MM.1S (cell line): ENCODE data around the gene ZBTB17.

Source experiments
- CTCF ChIP-seq: fragments of 300-600 bp; sonication (generic); IDR thresholded peaks from 2 replicates; pipeline ENCODE4 v1.5.1; 2016; ENCODE audit warnings: antibody characterized with exemption, low read length, mixed read lengths
- EZH2 ChIP-seq: fragments of 300-600 bp; sonication (generic); optimal IDR thresholded peaks from 2 replicates; pipeline ENCODE3; 2017; ENCODE audit warnings: low read depth, mild to moderate bottlenecking, antibody characterized with exemption, low read length, mixed read lengths
- EZH2phosphoT487 ChIP-seq: fragments of 300-600 bp; sonication (generic); IDR thresholded peaks from 2 replicates; pipeline ENCODE4 v1.6.1; 2018; ENCODE audit warnings: antibody characterized with exemption, low read length

GRCh38 chr1:16007671-16008341 is 31.9 kb upstream of the ZBTB17 start:
- TF ChIP-seq CTCF (no peak), EZH2 (no peak), EZH2phosphoT487 (no peak)
